GM18870 (cell line): ENCODE data around the gene FAR1.
"Not testable (repeated sequence)": the region's sequence is repeated elsewhere in the genome, so short reads cannot be mapped to it uniquely, and the experiment has no call there.

ENCODE experiments used
- ATAC-seq: cut with Tn5 transposase; IDR thresholded peaks from one replicate; pipeline ENCODE4 v1.9.1; 2021; ENCODE audit warnings: moderate library complexity; ENCODE audit not compliant: unreplicated experiment

Gene FAR1

GRCh38 chr11:13702071-13702470 is 33.6 kb downstream of the FAR1 start:
- ATAC-seq: no peak

DNA sequence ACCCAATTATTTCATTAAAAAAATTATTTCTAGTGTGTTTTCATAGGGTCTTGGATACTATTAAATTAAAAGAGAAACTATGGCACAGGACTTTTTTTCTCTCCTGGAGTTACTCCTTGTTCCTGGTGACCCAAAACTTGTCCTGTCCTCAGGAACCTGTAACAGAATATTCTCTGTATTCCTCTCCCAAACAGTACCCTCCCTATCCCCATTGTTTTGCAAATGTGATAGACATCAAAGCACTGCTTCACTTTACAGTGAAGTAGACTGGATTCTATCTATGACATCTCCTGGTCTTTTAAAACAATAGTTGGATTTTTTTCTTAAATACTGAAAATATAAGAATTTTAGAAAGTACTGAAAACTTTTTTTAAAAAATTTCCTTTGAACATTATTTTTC is 37.2 kb downstream of the FAR1 start:
- ATAC-seq: no peak

- ATAC-seq: no peak
Measured at GRCh38 chr11:13713982-13714381, 45.5 kb downstream of the FAR1 start.

DNA sequence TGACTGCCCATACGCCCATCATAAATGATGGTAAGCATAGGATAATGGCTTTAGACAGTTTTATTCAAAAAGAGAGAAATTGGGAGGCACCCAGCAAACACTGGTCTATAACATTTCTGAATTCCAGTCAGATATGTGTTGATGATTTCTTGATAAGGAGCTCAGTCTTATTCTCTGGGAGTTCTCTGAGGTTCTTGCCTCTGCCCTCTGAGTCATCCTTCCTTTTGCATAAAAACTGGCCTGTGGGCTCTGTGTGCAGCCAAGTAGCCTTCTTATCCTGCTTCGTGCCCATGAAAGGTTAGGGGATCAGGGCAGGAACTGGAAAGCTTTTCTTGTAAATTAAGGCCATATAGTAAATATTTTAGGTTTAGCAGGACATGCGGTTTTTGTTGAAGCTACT is 48.9 kb downstream of the FAR1 start:
- ATAC-seq: no peak

- no peak for ATAC-seq
Measured at GRCh38 chr11:13718394-13718793, 49.9 kb downstream of the FAR1 start.

- no peak for ATAC-seq
Measured at GRCh38 chr11:13720940-13721339, 52.5 kb downstream of the FAR1 start.

GRCh38 chr11:13721760-13722159 is 53.3 kb downstream of the FAR1 start:
- ATAC-seq: no peak

- no peak for ATAC-seq
Measured at GRCh38 chr11:13726456-13726855, 58.0 kb downstream of the FAR1 start.

- no peak for ATAC-seq
Measured at GRCh38 chr11:13728076-13728475, 59.6 kb downstream of the FAR1 start.

DNA sequence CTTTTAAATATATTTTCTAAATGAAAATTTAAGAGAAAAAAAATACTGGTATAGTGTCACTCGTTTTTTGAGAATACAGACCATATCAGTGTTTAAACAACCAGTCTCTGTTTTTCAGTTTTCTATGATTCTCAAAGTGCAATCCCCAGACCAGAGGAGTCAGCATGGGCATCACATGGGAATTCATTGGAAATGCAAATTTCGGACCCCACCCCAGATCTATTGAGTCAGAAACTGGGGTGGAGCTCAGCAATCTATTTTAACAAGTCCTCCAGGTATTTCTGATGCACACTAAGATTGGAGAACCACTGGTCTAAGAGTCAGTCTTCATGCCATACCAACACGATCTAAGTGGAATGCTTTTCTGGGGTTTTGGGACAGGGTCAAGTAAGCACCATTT is 66.1 kb downstream of the FAR1 start:
- ATAC-seq: no peak

GRCh38 chr11:13745165-13745564 is 76.7 kb downstream of the FAR1 start:
- no peak for ATAC-seq

DNA sequence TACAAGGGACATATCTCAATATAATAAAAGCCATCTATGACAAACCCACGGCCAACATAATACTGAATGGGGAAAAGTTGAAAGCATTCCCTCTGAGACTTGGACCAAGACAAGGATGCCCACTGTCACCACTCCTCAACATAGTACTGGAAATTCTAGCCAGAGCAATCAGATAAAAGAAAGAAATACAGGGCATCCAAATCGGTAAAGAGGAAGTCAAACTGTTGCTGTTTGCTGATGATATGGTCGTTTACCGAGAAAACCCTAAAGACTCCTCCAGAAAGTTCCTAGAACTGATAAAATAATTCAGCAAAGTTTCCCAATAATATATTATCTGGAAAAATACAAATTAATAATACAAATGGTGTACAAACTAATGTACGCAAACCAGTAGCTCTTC is 84.8 kb downstream of the FAR1 start:
- ATAC-seq: not testable (repeated sequence)

- no peak for ATAC-seq
Measured at GRCh38 chr11:13759050-13759449, 90.6 kb downstream of the FAR1 start.

DNA sequence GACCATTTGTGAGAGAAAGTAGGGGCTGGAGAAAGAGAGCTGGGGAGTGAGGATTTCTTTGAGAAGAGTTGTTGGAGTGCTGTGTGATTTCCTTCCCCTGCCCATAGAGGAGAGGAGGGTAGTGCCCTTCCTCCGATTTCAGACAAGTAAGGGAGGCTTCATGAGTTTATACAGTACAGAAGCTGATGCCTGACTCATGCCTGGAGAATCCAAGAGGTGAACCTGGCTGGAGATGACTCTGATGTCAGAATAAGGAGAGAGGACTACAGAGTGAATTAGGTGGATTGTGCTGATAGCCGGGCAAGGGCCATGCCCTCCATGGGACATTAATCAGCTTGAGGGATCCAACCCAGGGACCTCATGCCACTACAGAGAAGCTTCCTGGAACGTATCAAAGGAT is 91.6 kb downstream of the FAR1 start:
- ATAC-seq: no peak

DNA sequence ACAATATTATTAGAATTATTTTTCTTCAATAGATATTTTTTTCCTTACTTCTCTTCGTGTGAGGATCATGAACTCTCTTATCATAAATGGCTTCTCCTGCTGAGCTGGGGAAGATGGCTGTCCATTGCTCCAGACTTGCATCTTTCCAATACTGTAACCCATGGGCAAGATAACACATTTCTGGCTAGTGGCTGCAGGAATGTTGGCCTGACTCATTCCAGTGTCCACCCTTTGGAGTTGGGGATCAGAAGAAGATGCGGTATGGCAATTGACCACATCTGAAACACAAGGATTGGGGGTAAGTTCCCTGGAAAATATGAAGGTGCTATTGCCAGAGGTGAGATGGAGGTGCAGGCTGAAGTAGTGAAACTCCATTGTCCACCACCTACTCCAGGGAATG is 92.8 kb downstream of the FAR1 start:
- no peak for ATAC-seq

DNA sequence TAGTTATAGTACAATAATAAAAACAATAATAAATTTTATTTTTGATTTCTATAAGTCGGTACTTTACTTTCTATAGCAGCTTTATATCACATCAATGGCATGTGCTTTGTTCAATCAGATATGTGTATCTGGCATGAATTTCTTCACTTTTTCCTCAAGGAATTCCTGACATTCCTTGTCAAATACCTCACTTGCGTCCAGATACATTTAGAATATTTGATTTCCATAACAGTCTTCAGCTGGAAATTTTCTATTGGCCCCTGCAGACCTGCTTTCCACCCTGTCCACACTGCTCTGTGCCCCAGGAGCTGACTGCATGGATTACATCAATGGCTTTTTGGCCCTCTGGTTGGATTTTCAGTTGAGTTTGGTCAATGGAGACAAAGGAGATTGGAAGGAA is 93.2 kb downstream of the FAR1 start:
- ATAC-seq: no peak

GRCh38 chr11:13762718-13763117 is 94.2 kb downstream of the FAR1 start:
- no peak for ATAC-seq

DNA sequence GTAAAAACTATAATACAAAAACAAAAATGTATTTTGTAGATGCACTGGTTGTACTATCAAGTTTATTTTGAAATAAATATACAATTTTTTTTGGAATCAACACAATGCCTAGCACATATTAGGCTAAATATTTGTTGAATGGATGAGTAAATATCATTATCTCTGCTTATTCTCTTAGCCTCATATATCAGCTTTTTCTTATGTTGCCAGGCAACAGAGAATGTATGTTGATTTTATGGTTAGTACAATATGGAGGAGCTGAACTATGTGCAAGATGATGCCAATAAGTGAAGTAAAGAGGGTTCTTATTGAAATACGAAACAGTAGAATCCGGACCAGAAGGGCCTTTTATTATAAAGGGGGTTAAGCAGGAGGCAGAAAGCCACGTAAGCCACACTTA is 94.9 kb downstream of the FAR1 start:
- ATAC-seq: no peak

GRCh38 chr11:13765886-13766285 is 97.4 kb downstream of the FAR1 start:
- no peak for ATAC-seq

DNA sequence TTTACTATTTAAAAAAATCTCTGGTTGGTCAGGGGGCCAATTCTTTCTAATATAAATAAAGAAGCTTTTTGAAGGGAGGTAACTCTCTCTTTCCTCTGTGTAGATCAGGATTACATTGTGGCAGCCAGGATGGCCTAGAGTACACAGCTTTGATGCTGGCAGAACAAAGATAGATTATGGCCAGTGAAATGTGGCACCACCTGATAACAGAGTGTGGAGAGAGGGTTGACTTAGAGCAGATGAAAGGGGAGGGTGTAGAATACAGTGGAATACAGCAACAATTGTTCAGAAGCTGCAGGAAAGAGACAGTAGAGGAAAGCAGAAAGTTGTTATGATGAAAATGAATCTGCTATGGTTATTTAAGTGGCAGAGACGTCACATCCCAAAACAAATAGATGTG is 99.0 kb downstream of the FAR1 start:
- no peak for ATAC-seq

- ATAC-seq: no peak
Measured at GRCh38 chr11:13769188-13769587, 100.7 kb downstream of the FAR1 start.

DNA sequence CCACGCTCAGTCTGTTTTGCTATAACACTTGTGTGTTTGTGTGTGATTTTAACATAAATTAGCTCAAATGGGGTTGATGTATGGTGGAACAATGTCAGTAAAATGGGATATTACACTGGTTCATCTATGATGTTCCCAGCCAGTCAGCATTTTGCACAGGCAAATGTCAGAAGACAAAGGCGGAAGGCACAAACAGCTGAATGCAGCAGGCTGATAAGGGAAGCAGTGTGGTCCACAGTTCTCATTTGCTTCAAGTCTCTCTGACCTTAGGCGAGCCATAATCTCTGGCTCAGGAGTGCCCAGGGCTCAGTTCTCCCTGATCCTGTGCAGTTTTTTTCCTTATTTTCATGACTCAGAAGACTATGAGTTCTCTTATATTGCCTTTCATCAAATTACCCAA is 102.7 kb downstream of the FAR1 start:
- ATAC-seq: no peak

GRCh38 chr11:13772223-13773046 is 104.0 kb downstream of the FAR1 start:
- ATAC-seq: peak; percentile 76
